HTERT RPE-1 (cell line): ENCODE data around the gene GSK3B.
"Not testable (repeated sequence)": the region's sequence is repeated elsewhere in the genome, so short reads cannot be mapped to it uniquely, and the experiment has no call there.

Experiments used
- in situ Hi-C: fragments of 300-500 bp; cut with MboI; formaldehyde crosslinking; loops from 4 replicates; pipeline ENCODE4 v1.14.3; 2020; ENCODE audit warnings: low sequenced_read_pairs

GSK3B gene

GRCh38 chr3:120018299-120018698 is 75.9 kb downstream of the GSK3B start:
- in situ Hi-C loops: no loop called here

- in situ Hi-C loops: no loop called here
Measured at GRCh38 chr3:120017692-120018091, 76.6 kb downstream of the GSK3B start.

- in situ Hi-C loops: no loop called here
Measured at GRCh38 chr3:120013481-120013880, 80.8 kb downstream of the GSK3B start.

GRCh38 chr3:120005741-120006140 is 88.5 kb downstream of the GSK3B start:
- in situ Hi-C loops: not testable (repeated sequence)

- in situ Hi-C loops: not testable (repeated sequence)
Measured at GRCh38 chr3:120004008-120004498, 90.2 kb downstream of the GSK3B start.

- in situ Hi-C loops: no loop called here
Measured at GRCh38 chr3:119998166-119998565, 96.1 kb downstream of the GSK3B start.

- in situ Hi-C loops: no loop called here
Measured at GRCh38 chr3:119990888-119991287, 103.4 kb downstream of the GSK3B start.

GRCh38 chr3:119989981-119990655 is 104.1 kb downstream of the GSK3B start:
- in situ Hi-C loops: no loop called here

GRCh38 chr3:119986812-119987211 is 107.4 kb downstream of the GSK3B start:
- in situ Hi-C loops: not testable (repeated sequence)

- in situ Hi-C loops: no loop called here
Measured at GRCh38 chr3:119981386-119981785, 112.9 kb downstream of the GSK3B start.

GRCh38 chr3:119978554-119979208 is 115.6 kb downstream of the GSK3B start:
- in situ Hi-C loops: no loop called here

- in situ Hi-C loops: no loop called here
Measured at GRCh38 chr3:119977353-119977752, 116.9 kb downstream of the GSK3B start.

GRCh38 chr3:119976214-119976613 is 118.0 kb downstream of the GSK3B start:
- in situ Hi-C loops: no loop called here

GRCh38 chr3:119974656-119975055 is 119.6 kb downstream of the GSK3B start:
- in situ Hi-C loops: no loop called here

- in situ Hi-C loops: no loop called here
Measured at GRCh38 chr3:119973018-119973646, 121.1 kb downstream of the GSK3B start.

GRCh38 chr3:119969759-119970158 is 124.5 kb downstream of the GSK3B start:
- in situ Hi-C loops: no loop called here

- in situ Hi-C loops: no loop called here
Measured at GRCh38 chr3:119967353-119968006, 126.8 kb downstream of the GSK3B start.

GRCh38 chr3:119965692-119966091 is 128.6 kb downstream of the GSK3B start:
- in situ Hi-C loops: no loop called here

GRCh38 chr3:119964294-119964693 is 130.0 kb downstream of the GSK3B start:
- in situ Hi-C loops: no loop called here

GRCh38 chr3:119955972-119956371 is 138.3 kb downstream of the GSK3B start:
- in situ Hi-C loops: no loop called here

GRCh38 chr3:119950666-119951325 is 143.5 kb downstream of the GSK3B start:
- in situ Hi-C loops: no loop called here
